Measurements from ENCODE around the gene DBP. TPM values are rescaled to one million over a fixed set of nuclear protein-coding genes. Genes with fewer than 3 reads are reported as not detected.

The DBP gene
- total and polyA plus RNA-seq, 2 of the 13 experiments (the other 11 are each of a cell fraction or from before 2014, with no cell fraction given), result 1.7 to 5.8 TPM

- no peak for TF ChIP-seq ARID3A (IDR thresholded peaks at IDR 0.05; ENCODE audit: low read depth, low read length)
- TF ChIP-seq NFIB (CRISPR knock-in tag; IDR thresholded peaks at IDR 0.05; ENCODE audit: borderline replicate concordance), result no peak
- TF ChIP-seq ZHX2 (IDR thresholded peaks at IDR 0.05; ENCODE audit: low read depth), result no peak
- TF ChIP-seq ZHX2 (CRISPR knock-in tag; IDR thresholded peaks at IDR 0.05; ENCODE audit: borderline replicate concordance), result no peak
- TF ChIP-seq HINFP (CRISPR knock-in tag; IDR thresholded peaks at IDR 0.05; ENCODE audit: low read depth), result peak; percentile 84; the same call in 1 of the 2 replicates
- TF ChIP-seq BORCS8-MEF2B (CRISPR knock-in tag; IDR thresholded peaks at IDR 0.05), result peak; percentile 77
- TF ChIP-seq ZGPAT (CRISPR knock-in tag; IDR thresholded peaks at IDR 0.05), result peak; percentile 91
- no peak for TF ChIP-seq ZNF75D (CRISPR knock-in tag; IDR thresholded peaks at IDR 0.05; ENCODE audit: borderline replicate concordance)
- TF ChIP-seq ZNF3 (CRISPR knock-in tag; IDR thresholded peaks at IDR 0.05), result no peak
- no peak for TF ChIP-seq GTF2F1 (IDR thresholded peaks at IDR 0.05; ENCODE audit: low read length)
- TF ChIP-seq ZNF235 (CRISPR knock-in tag; IDR thresholded peaks at IDR 0.05; ENCODE audit: borderline replicate concordance), result no peak
- TF ChIP-seq SNAPC5 (CRISPR knock-in tag; IDR thresholded peaks at IDR 0.05; ENCODE audit: borderline replicate concordance), result peak; percentile 92; the same call in 1 of the 2 replicates
Measured at GRCh38 chr19:48637449-48637947, 319 bp upstream of the DBP start (continued).

Data from HepG2 (cell line).